CD4-positive, CD25-positive, alpha-beta regulatory T cell (primary cell): ENCODE results near the gene FADS6. TPM values are rescaled to one million over a fixed set of nuclear protein-coding genes. Genes with fewer than 3 reads are reported as not detected.
A peak's percentile ranks its signal among the peaks of the same experiment; 100 is the strongest.

Experiments used
- ATAC-seq, 2 donors: fragments of 150-1000 bp; cut with Tn5 transposase; one replicate each; pipeline ENCODE4 v1.10.0; 2021; ENCODE audit warnings: low read depth in 2 of 2, moderate number of reproducible peaks in 2 of 2, moderate library complexity in 1 of 2
- DNase-seq, 3 donors: peaks; one replicate each; pipeline versions ENCODE4 v3.0.0 to v3.0.0-alpha.2; 2012 to 2022; ENCODE audit warnings: mixed read lengths in 1 of 3
- H3K27ac ChIP-seq: one replicate; pipeline ENCODE4 v1.7.0; 2013; ENCODE audit warnings: mild to moderate bottlenecking, low read length; ENCODE audit not compliant: insufficient read depth, poor library complexity, severe bottlenecking
- H3K27me3 ChIP-seq: one replicate; pipeline ENCODE4 v1.7.0; 2013; ENCODE audit warnings: low read length; ENCODE audit not compliant: control insufficient read depth, insufficient read depth
- H3K36me3 ChIP-seq: one replicate; pipeline ENCODE4 v1.7.0; 2013; ENCODE audit warnings: mild to moderate bottlenecking, low read length, moderate library complexity; ENCODE audit not compliant: control insufficient read depth, insufficient read depth
- H3K4me1 ChIP-seq: 2 replicates; pipeline ENCODE4 v1.7.0; 2013; ENCODE audit warnings: mild to moderate bottlenecking, low read length; ENCODE audit not compliant: insufficient read depth, control insufficient read depth, poor library complexity, severe bottlenecking
- H3K4me3 ChIP-seq: one replicate; pipeline ENCODE4 v1.7.0; 2013; ENCODE audit warnings: low read depth, mild to moderate bottlenecking, low read length, moderate library complexity
- H3K9me3 ChIP-seq, 2 experiments: 1 replicate in 1 of 2; 2 replicates in 1 of 2; pipeline ENCODE4 v1.7.0; 2013; ENCODE audit warnings: low read length in 2 of 2, mild to moderate bottlenecking in 1 of 2, moderate library complexity in 1 of 2; ENCODE audit not compliant: control insufficient read depth in 2 of 2
- H3K27ac Mint-ChIP-seq, 3 donors: one replicate each; pipeline ENCODE4 v1.8.0; 2020 to 2022; ENCODE audit warnings: mild to moderate bottlenecking in 3 of 3, mixed read lengths in 3 of 3, moderate library complexity in 2 of 3
- H3K27me3 Mint-ChIP-seq: one replicate; pipeline ENCODE4 v1.8.0; 2022; ENCODE audit warnings: mild to moderate bottlenecking, mixed read lengths
- H3K36me3 Mint-ChIP-seq: one replicate; pipeline ENCODE4 v1.8.0; 2020; ENCODE audit warnings: mixed read lengths
- H3K4me1 Mint-ChIP-seq, 4 donors: one replicate each; pipeline ENCODE4 v1.8.0; 2020 to 2022; ENCODE audit warnings: mixed read lengths in 4 of 4, mild to moderate bottlenecking in 1 of 4
- H3K4me3 Mint-ChIP-seq, 4 donors: one replicate each; pipeline ENCODE4 v1.8.0; 2020 to 2022; ENCODE audit warnings: mild to moderate bottlenecking in 4 of 4, mixed read lengths in 4 of 4, moderate library complexity in 3 of 4
- H3K9me3 Mint-ChIP-seq, 7 donors: one replicate each; pipeline ENCODE4 v1.8.0; 2020 to 2022; ENCODE audit warnings: mixed read lengths in 7 of 7, mild to moderate bottlenecking in 3 of 7, moderate library complexity in 2 of 7
- polyA plus RNA-seq, 4 donors: library from polyadenylated mRNA; unstranded; fragments of 300-500 nt; fragmentation: Illumina TruSeq; gene quantifications; one replicate each; pipeline ENCODE4 v1.2.3, GENCODE V29; 2021
- total RNA-seq: library from RNA; stranded (reverse); gene quantifications from one replicate; pipeline ENCODE4 v1.2.3, GENCODE V29; 2022

Gene FADS6
- total and polyA plus RNA-seq, 5 donors from 2014 or later, result not detected

- peaks cover 33% of the 10 kb centered on the region for H3K27me3 Mint-ChIP-seq
- peaks cover 0 to 1% (median 0%) of the 10 kb centered on the region in 7 donors for H3K9me3 Mint-ChIP-seq
- Histone ChIP-seq H3K27ac (no peak overlapping the region), H3K4me3 (no peak overlapping the region), H3K36me3 (no peaks in the 10 kb centered on the region), H3K9me3 (no peaks in the 10 kb centered on the region), H3K27me3 (peaks cover 7% of the 10 kb centered on the region), H3K4me1 (peaks cover 29% of the 10 kb centered on the region)
- DNase-seq (peak; percentile 49 to 60 (median 55)), ATAC-seq (peak; percentile 45 to 46)
- H3K4me1 Mint-ChIP-seq, result peaks cover 0 to 24% (median 9%) of the 10 kb centered on the region in 4 donors
- peaks cover 5% of the 10 kb centered on the region for H3K36me3 Mint-ChIP-seq
- peak overlapping the region; percentile 21 to 54 (median 27) for H3K4me3 Mint-ChIP-seq
- H3K27ac Mint-ChIP-seq, result no peak overlapping the region
These were observed 31.1 kb downstream of the FADS6 start for GRCh38 chr17:74862108-74862901.

DNA sequence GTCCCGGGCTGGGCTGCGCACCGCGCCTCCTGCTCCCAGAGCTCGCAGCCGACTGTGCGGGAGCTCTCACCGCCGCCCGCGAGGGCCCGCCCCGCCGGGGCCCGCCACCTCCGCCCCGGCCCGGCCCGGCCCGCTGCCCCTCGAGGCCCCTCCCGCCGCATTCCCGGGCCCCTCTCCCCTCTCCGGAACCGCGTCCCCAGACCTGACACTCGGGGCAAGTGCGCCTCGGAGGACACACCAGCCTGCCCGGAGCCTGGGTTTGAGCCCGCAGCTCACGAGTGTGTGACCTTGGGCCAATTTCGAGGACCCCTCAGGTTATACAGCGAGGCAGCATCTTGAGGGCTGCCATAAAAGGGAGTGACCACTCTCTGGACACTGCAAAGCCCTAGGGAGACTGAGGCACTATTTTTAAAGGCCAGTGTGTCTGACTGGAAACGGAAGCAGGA lies 31.7 kb downstream of the FADS6 start:
- Histone ChIP-seq H3K27me3 (peaks cover 11% of the 10 kb centered on the region), H3K4me3 (no peak overlapping the region), H3K9me3 (no peaks in the 10 kb centered on the region), H3K27ac (no peak overlapping the region), H3K36me3 (no peaks in the 10 kb centered on the region), H3K4me1 (peaks cover 29% of the 10 kb centered on the region)
- Mint-ChIP-seq H3K4me1 (peaks cover 0 to 24% (median 9%) of the 10 kb centered on the region in 4 donors), H3K9me3 (peaks cover 0 to 1% (median 0%) of the 10 kb centered on the region in 7 donors), H3K36me3 (peaks cover 5% of the 10 kb centered on the region), H3K4me3 (peak overlapping the region in 3 of 4 donors; percentile 25 to 54 (median 29)), H3K27me3 (peaks cover 39% of the 10 kb centered on the region), H3K27ac (no peak overlapping the region)
- no peak for DNase-seq
- no peak for ATAC-seq

GRCh38 chr17:74860872-74861661 lies 32.4 kb downstream of the FADS6 start:
- H3K36me3 ChIP-seq, result no peaks in the 10 kb centered on the region
- no peak for ATAC-seq
- H3K9me3 ChIP-seq, result no peaks in the 10 kb centered on the region
- Mint-ChIP-seq H3K27me3 (peaks cover 45% of the 10 kb centered on the region), H3K4me3 (peak overlapping the region in 2 of 4 donors; percentile 48 to 54), H3K36me3 (peaks cover 5% of the 10 kb centered on the region), H3K9me3 (peaks cover 0 to 1% (median 0%) of the 10 kb centered on the region in 7 donors), H3K4me1 (peaks cover 0 to 24% (median 9%) of the 10 kb centered on the region in 4 donors), H3K27ac (no peak overlapping the region)
- peaks cover 29% of the 10 kb centered on the region for H3K4me1 ChIP-seq
- H3K4me3 ChIP-seq, result no peak overlapping the region
- peaks cover 12% of the 10 kb centered on the region for H3K27me3 ChIP-seq
- no peak overlapping the region for H3K27ac ChIP-seq
- DNase-seq, result no peak

GRCh38 chr17:74860229-74860871 lies 33.1 kb downstream of the FADS6 start:
- H3K4me3 ChIP-seq, result no peak overlapping the region
- peak overlapping the region in 2 of 4 donors; percentile 62 to 63 for H3K4me3 Mint-ChIP-seq

DNA sequence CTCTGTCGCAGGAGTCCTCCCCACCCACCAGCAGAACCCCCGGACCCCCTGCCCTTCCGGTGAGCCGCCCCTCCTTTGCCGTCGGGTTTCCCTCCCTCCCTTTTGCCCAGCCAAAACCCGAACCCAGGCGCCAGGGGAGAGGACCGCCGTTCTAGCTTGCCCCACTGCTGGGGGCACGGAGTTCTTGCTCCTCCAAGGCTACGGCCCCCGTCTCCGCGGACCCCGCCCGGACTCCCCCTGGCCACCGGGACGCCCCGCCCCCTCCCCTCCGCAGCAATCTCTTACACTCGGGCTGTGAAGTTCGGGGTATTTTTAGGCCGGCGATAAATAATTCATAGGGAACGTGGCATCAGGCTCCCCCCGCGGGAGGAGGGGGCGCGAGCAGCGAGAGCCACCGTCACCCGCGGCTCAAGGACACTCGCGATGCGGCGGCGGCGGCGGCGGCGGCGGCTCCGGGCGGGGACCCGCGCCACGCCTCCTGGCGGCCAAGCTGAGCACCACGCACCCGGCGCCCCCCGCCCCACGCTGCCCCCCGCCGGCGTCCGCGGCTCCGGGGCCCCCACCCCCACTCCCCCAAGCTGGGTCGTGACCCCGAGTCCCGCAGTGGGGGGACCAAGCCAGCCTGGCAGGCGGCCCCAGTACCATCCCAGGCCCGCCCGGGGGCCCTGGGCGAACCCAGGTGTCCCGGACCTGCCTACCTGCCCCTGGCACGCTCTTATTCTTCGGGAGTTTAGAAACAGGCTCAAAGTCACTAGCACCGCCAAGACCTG lies 33.8 kb downstream of the FADS6 start, which contains the start of gene GRIN2C:
TSS of gene GRIN2C (minus strand) at position 427 of the 770 bp plus-strand sequence. CDS start 4,793 bp downstream, outside the sequence.
- Mint-ChIP-seq H3K4me1 (peaks cover 0 to 17% (median 2%) of the 10 kb centered on the region in 4 donors), H3K27ac (no peak within 1 kb of the TSS), H3K27me3 (peaks cover 57% of the 10 kb centered on the region), H3K4me3 (peak within 1 kb of the TSS in 3 of 4 donors; percentile 23 to 69 (median 63)), H3K9me3 (peaks cover 0 to 1% (median 0%) of the 10 kb centered on the region in 7 donors), H3K36me3 (no peaks in the 10 kb centered on the region)
- DNase-seq, result peak in 1 of 3 donors; percentile 36
- H3K36me3 ChIP-seq, result no peaks in the 10 kb centered on the region
- no peak within 1 kb of the TSS for H3K27ac ChIP-seq
- no peak within 1 kb of the TSS for H3K4me3 ChIP-seq
- H3K4me1 ChIP-seq, result peaks cover 29% of the 10 kb centered on the region
- H3K9me3 ChIP-seq, result no peaks in the 10 kb centered on the region
- peak in 1 of 2 donors; percentile 28 for ATAC-seq
- peaks cover 12% of the 10 kb centered on the region for H3K27me3 ChIP-seq

More at GRCh38 chr17:74860229-74860871, 33.1 kb downstream of the FADS6 start:
- no peak for ATAC-seq
- H3K9me3 ChIP-seq, result no peaks in the 10 kb centered on the region
- Mint-ChIP-seq H3K27me3 (peaks cover 52% of the 10 kb centered on the region), H3K27ac (no peak overlapping the region), H3K9me3 (peaks cover 0 to 1% (median 0%) of the 10 kb centered on the region in 7 donors), H3K4me1 (peaks cover 0 to 24% (median 9%) of the 10 kb centered on the region in 4 donors), H3K36me3 (peaks cover 5% of the 10 kb centered on the region)
- H3K27ac ChIP-seq, result no peak overlapping the region
- H3K27me3 ChIP-seq, result peaks cover 12% of the 10 kb centered on the region
- no peaks in the 10 kb centered on the region for H3K36me3 ChIP-seq
- peak in 1 of 3 donors; percentile 18 for DNase-seq
- peaks cover 29% of the 10 kb centered on the region for H3K4me1 ChIP-seq

DNA sequence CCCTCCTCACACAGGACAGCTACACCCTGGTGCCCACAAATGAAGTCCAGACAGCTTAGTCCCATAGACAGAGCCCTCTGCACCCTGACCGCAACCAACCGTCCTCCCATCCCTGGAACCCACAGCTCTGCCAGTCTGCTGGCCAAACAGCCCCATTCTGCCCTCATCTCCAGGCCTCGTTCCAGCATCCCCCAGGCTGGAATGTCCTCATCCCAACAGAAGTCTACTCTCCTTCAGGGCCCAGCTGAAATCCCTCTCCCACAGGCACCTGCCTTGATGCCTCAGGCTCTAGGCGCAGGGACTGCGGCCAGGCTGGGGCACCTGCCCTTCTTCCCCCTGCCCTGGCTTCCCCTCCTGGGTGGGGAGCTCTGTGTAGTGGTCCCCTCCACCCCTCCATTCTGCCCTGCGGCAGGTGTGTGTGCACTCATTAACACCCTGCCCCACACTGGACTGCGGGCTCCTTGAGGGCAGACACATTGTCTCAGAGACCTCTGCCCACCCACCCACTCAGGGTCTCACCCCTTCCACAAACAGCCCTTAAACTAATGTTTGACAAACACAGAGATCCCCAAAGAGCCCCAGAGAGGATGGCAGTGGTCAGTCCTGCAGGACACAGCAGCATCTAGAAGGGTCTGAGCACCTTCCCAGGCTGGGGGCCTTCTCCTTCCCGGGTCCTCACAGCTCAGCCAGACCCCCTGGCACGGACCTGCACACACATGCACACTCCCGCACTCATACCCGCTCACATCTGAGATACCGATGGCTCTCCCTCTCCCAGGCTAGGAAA lies 34.6 kb downstream of the FADS6 start:
- peak overlapping the region in 3 of 4 donors; percentile 23 to 69 (median 63) for H3K4me3 Mint-ChIP-seq
- Histone ChIP-seq H3K27me3 (peaks cover 13% of the 10 kb centered on the region), H3K4me1 (peaks cover 29% of the 10 kb centered on the region), H3K36me3 (no peaks in the 10 kb centered on the region), H3K9me3 (no peaks in the 10 kb centered on the region), H3K4me3 (no peak overlapping the region), H3K27ac (no peak overlapping the region)
- peaks cover 0 to 19% (median 2%) of the 10 kb centered on the region in 4 donors for H3K4me1 Mint-ChIP-seq
- no peaks in the 10 kb centered on the region for H3K36me3 Mint-ChIP-seq
- H3K9me3 Mint-ChIP-seq, result peaks cover 0 to 1% (median 0%) of the 10 kb centered on the region in 7 donors
- no peak for ATAC-seq
- H3K27me3 Mint-ChIP-seq, result peaks cover 61% of the 10 kb centered on the region
- no peak overlapping the region for H3K27ac Mint-ChIP-seq
- DNase-seq, result no peak
